Endothelial cell of umbilical vein (primary cell): ENCODE data around the gene TNS1. TPM values are rescaled to one million over a fixed set of nuclear protein-coding genes. Genes with fewer than 3 reads are reported as not detected.

Experiments
- BruUV-seq: library from RNA; stranded (reverse); fragments of 400-500 nt; replicated peaks from 2 replicates; lab custom pipeline; 2021; lab: Mats Ljungman, UMichigan
- CTCF ChIA-PET: fragments of 300-600, 350-600 bp; sonication (Branson Sonifier 250); formaldehyde crosslinking; loops from one replicate; lab custom pipeline; 2021; ENCODE audit warnings: antibody characterized with exemption, inconsistent platforms; lab: Charles Lee
- POLR2A ChIA-PET: fragments of 300-600, 350-600 bp; sonication (Branson Sonifier 250); formaldehyde crosslinking; loops from one replicate; lab custom pipeline; 2021; ENCODE audit warnings: antibody characterized with exemption, inconsistent platforms; lab: Charles Lee
- DNase-seq: peaks from one replicate; pipeline ENCODE4 v3.0.0-alpha.2; 2011; ENCODE audit warnings: low read depth, low spot score
- FAIRE-seq: peaks from 2 replicates; lab custom pipeline; 2011; peaks lifted over from hg19 to GRCh38; lab: Jason Lieb, UNC
- H2AFZ ChIP-seq: 2 replicates; pipeline ENCODE4 v1.6.0; 2012; ENCODE audit warnings: low read depth, low read length, control low read depth, inconsistent platforms
- H3K27ac ChIP-seq: 2 replicates; pipeline ENCODE4 v1.5.1; 2011; ENCODE audit warnings: low read depth, mild to moderate bottlenecking, control low read depth, low read length, moderate library complexity; ENCODE audit not compliant: insufficient read depth
- H3K27me3 ChIP-seq, 2 experiments: 2 replicates each; pipeline versions ENCODE4 v1.6.0 to v1.6.1; 2011; ENCODE audit warnings: low read length in 2 of 2, mixed read lengths in 1 of 2; ENCODE audit not compliant: control insufficient read depth in 2 of 2, insufficient read depth in 2 of 2
- H3K36me3 ChIP-seq, 2 experiments: 2 replicates in 1 of 2; 3 replicates in 1 of 2; pipeline ENCODE4 v1.5.1; 2011; ENCODE audit warnings: low read length in 2 of 2, mild to moderate bottlenecking in 1 of 2, moderate library complexity in 1 of 2; ENCODE audit not compliant: control insufficient read depth in 2 of 2, insufficient read depth in 2 of 2; ENCODE audit errors: extremely low read depth in 1 of 2
- H3K4me1 ChIP-seq: 3 replicates; pipeline ENCODE4 v1.5.1; 2011; ENCODE audit warnings: mild to moderate bottlenecking, low read length; ENCODE audit not compliant: control insufficient read depth, insufficient read depth; ENCODE audit errors: extremely low read depth
- H3K4me2 ChIP-seq: 2 replicates; pipeline ENCODE4 v1.6.1; 2011; ENCODE audit warnings: low read length, control low read depth, mixed read lengths; ENCODE audit not compliant: insufficient read depth
- H3K4me3 ChIP-seq, 3 experiments: fragments of 200-600 bp in 1 of 3; sonication (generic), shearing (Covaris generic) in 1 of 3; replicated peaks in 1 of 3; 2 replicates each; pipeline ENCODE4 v1.5.1; 2011 to 2016; ENCODE audit warnings: control low read depth in 3 of 3, low read length in 3 of 3, mild to moderate bottlenecking in 2 of 3, inconsistent platforms in 1 of 3, low read depth in 1 of 3, moderate library complexity in 1 of 3; ENCODE audit not compliant: insufficient read depth in 1 of 3
- H3K79me2 ChIP-seq: 2 replicates; pipeline ENCODE4 v1.6.0; 2012; ENCODE audit warnings: low read length, inconsistent platforms; ENCODE audit not compliant: control insufficient read depth, insufficient read depth
- H3K9ac ChIP-seq: replicated peaks from 2 replicates; pipeline ENCODE3; 2011; ENCODE audit warnings: low read length, control low read depth; ENCODE audit not compliant: insufficient read depth; ENCODE audit errors: extremely low read depth
- H3K9me1 ChIP-seq: replicated peaks from 3 replicates; pipeline ENCODE4 v1.6.0; 2011; ENCODE audit warnings: mild to moderate bottlenecking, low read length; ENCODE audit not compliant: control insufficient read depth, insufficient read depth; ENCODE audit errors: extremely low read depth
- H3K9me3 ChIP-seq: replicated peaks from 2 replicates; pipeline ENCODE4 v1.5.1; 2012; ENCODE audit warnings: low read length, inconsistent platforms; ENCODE audit not compliant: control insufficient read depth, insufficient read depth
- H4K20me1 ChIP-seq: replicated peaks from 2 replicates; pipeline ENCODE3; 2011; ENCODE audit warnings: mild to moderate bottlenecking, low read length; ENCODE audit not compliant: control insufficient read depth, insufficient read depth; ENCODE audit errors: extremely low read depth
- CTCF ChIP-seq, 2 donors: IDR thresholded peaks; 1 replicate in 1 of 2; 2 replicates in 1 of 2; pipeline ENCODE4 v1.5.1; 2011; ENCODE audit warnings: low read length in 2 of 2, mild to moderate bottlenecking in 2 of 2, moderate library complexity in 2 of 2, control low read depth in 1 of 2, inconsistent platforms in 1 of 2, low read depth in 1 of 2; ENCODE audit not compliant: insufficient read depth in 1 of 2; ENCODE audit errors: extremely low read depth in 1 of 2
- EZH2 ChIP-seq: IDR thresholded peaks from 2 replicates; pipeline ENCODE4 v1.6.1; 2012; ENCODE audit warnings: borderline replicate concordance, low read depth, mild to moderate bottlenecking, moderate library complexity, low read length, inconsistent platforms; ENCODE audit not compliant: severe bottlenecking
- FOS ChIP-seq: IDR thresholded peaks from 2 replicates; pipeline ENCODE4 v1.6.1; 2011; ENCODE audit warnings: mild to moderate bottlenecking, low read length, moderate library complexity, borderline replicate concordance; ENCODE audit not compliant: insufficient read depth
- GATA2 ChIP-seq: IDR thresholded peaks from 2 replicates; pipeline ENCODE4 v1.7.0; 2011; ENCODE audit warnings: low read depth, mild to moderate bottlenecking, moderate library complexity, mixed read lengths, low read length; ENCODE audit not compliant: insufficient read length, insufficient read depth
- JUN ChIP-seq: IDR thresholded peaks from 2 replicates; pipeline ENCODE4 v1.6.1; 2011; ENCODE audit warnings: borderline replicate concordance, low read depth; ENCODE audit not compliant: insufficient read length, insufficient read depth
- MAX ChIP-seq: IDR thresholded peaks from 2 replicates; pipeline ENCODE4 v1.6.1; 2011; ENCODE audit not compliant: insufficient read depth, insufficient read length
- MYC ChIP-seq: IDR thresholded peaks from one replicate; pipeline ENCODE4 v1.6.1; 2011; ENCODE audit warnings: mild to moderate bottlenecking, low read depth, low read length
- POLR2A ChIP-seq: IDR thresholded peaks from 2 replicates; pipeline ENCODE4 v1.6.1; 2012; ENCODE audit warnings: low read depth, mild to moderate bottlenecking, control low read depth, low read length
- POLR2AphosphoS5 ChIP-seq: IDR thresholded peaks from 2 replicates; pipeline ENCODE4 v1.6.1; 2012; ENCODE audit warnings: low read depth, mild to moderate bottlenecking, control low read depth, low read length, moderate library complexity; ENCODE audit not compliant: insufficient read depth
- dilution Hi-C: fragments of 300-500 bp; cut with MboI; formaldehyde crosslinking; loops from one replicate; pipeline ENCODE4 v1.15.0; 2019; ENCODE audit warnings: low sequenced_read_pairs; ENCODE audit not compliant: extremely low pct_ligation_motif_present
- intact Hi-C: fragments of 100-400 bp; cut with micrococcal nuclease; formaldehyde crosslinking; loops from one replicate; pipeline ENCODE4 v1.10.0; 2022
- polyA plus RNA-seq, 4 experiments: library from polyadenylated mRNA; depleted of rRNA in 3 of 4; stranded (reverse) in 3 of 4; unstranded in 1 of 4; fragments of >200 nt; gene quantifications; 2 replicates each; pipeline versions ENCODE4 v1.2.1 to v1.2.3, GENCODE V29; 2011 to 2012; ENCODE audit warnings: missing spikeins in 1 of 4
- total RNA-seq: library from RNA; stranded (reverse); gene quantifications from 2 replicates; pipeline ENCODE4 v1.2.3, GENCODE V29; 2021

The TNS1 gene
- total and polyA plus RNA-seq, 2 donors (not counting 3 experiments of a cell fraction or from before 2014, with no cell fraction given) = 11.0 to 52.1 TPM

GRCh38 chr2:217872319-217872718 is 130.5 kb downstream of the TNS1 start:
- Histone ChIP-seq H3K9me3 (no peaks in the 10 kb centered on the region), H3K4me1 (peaks cover 8% of the 10 kb centered on the region), H3K9me1 (no peaks in the 10 kb centered on the region), H3K4me3 (no peak overlapping the region), H3K9ac (no peak overlapping the region), H3K79me2 (no peaks in the 10 kb centered on the region), H3K36me3 (no peaks in the 10 kb centered on the region), H3K27me3 (no peaks in the 10 kb centered on the region), H3K4me2 (no peak overlapping the region), H2AFZ (no peak overlapping the region), H3K27ac (no peak overlapping the region), H4K20me1 (no peaks in the 10 kb centered on the region)
- DNase-seq (no peak), FAIRE-seq (no peak)
- TF ChIP-seq CTCF (IDR thresholded peaks at IDR 0.05; ENCODE audit: extremely low read depth in 1 of 2, insufficient read depth in 1 of 2, low read depth in 1 of 2, low read length in 2 of 2) (no peak), JUN (no peak), POLR2AphosphoS5 (no peak), GATA2 (no peak), MAX (no peak), POLR2A (no peak), FOS (no peak), MYC (no peak), EZH2 (no peak)
- CTCF ChIA-PET = no interaction called here
- intact Hi-C loops (no loop called here), dilution Hi-C loops (no loop called here)
- BruUV-seq = no TSS peak
- POLR2A ChIA-PET = no interaction called here
